Kasumi-1 (cell line): ENCODE data around the gene NR1I3.
A peak's percentile ranks its signal among the peaks of the same experiment; 100 is the strongest.

Experiments
- DNase-seq, 2 experiments: peaks; one replicate each; lab custom pipeline; 2025; lab: John Stamatoyannopoulos, UW

NR1I3 gene

GRCh38 chr1:161218301-161219077 lies 19.5 kb downstream of the NR1I3 start:
- DNase-seq, result no peak

- DNase-seq, result no peak
Measured at GRCh38 chr1:161217831-161218230, 20.2 kb downstream of the NR1I3 start.

GRCh38 chr1:161216945-161217712 lies 20.9 kb downstream of the NR1I3 start:
- peak; percentile 31 to 37 for DNase-seq

- peak; percentile 69 to 76 for DNase-seq
Measured at GRCh38 chr1:161215076-161215475, 22.9 kb downstream of the NR1I3 start, which contains the start of gene FCER1G. TSS of gene FCER1G (plus strand) at chr1:161215295. CDS start at chr1:161215322, 27 bp downstream.

- DNase-seq, result peak in 1 of 2 experiments; percentile 17
Measured at GRCh38 chr1:161214369-161214768, 23.6 kb downstream of the NR1I3 start.

GRCh38 chr1:161209790-161210409 lies 28.1 kb downstream of the NR1I3 start:
- DNase-seq, result peak; percentile 71 to 74

- DNase-seq, result no peak
Measured at GRCh38 chr1:161207173-161207572, 30.8 kb downstream of the NR1I3 start.

- DNase-seq, result no peak
Measured at GRCh38 chr1:161206411-161207140, 31.4 kb downstream of the NR1I3 start.

GRCh38 chr1:161201836-161202712 lies 35.9 kb downstream of the NR1I3 start, which contains the start of gene NDUFS2:
TSS of gene NDUFS2 (plus strand) at chr1:161202367. CDS start at chr1:161202386, 19 bp downstream.
- DNase-seq, result peak; percentile 98 to 99

GRCh38 chr1:161200992-161201835 lies 36.8 kb downstream of the NR1I3 start:
- DNase-seq, result peak; percentile 42 to 60

GRCh38 chr1:161200421-161200991 lies 37.5 kb downstream of the NR1I3 start:
- no peak for DNase-seq

GRCh38 chr1:161199506-161200139 lies 38.4 kb downstream of the NR1I3 start:
- DNase-seq, result no peak

GRCh38 chr1:161198897-161199431 lies 39.0 kb downstream of the NR1I3 start, which contains the start of gene ADAMTS4:
TSS of gene ADAMTS4 (minus strand) at chr1:161199054. CDS start at chr1:161198627, 427 bp downstream.
- DNase-seq, result peak in 1 of 2 experiments; percentile 34

- DNase-seq, result peak in 1 of 2 experiments; percentile 39
Measured at GRCh38 chr1:161198194-161198896, 39.7 kb downstream of the NR1I3 start.

- no peak for DNase-seq
Measured at GRCh38 chr1:161197560-161198193, 40.3 kb downstream of the NR1I3 start.

GRCh38 chr1:161196521-161197451 lies 41.2 kb downstream of the NR1I3 start:
- DNase-seq, result no peak
